HG03457 (cell line): ENCODE data around the gene CCDC170.

Source experiments
- ATAC-seq: cut with Tn5 transposase; IDR thresholded peaks from one replicate; pipeline ENCODE4 v1.9.1; 2021; ENCODE audit warnings: moderate number of reproducible peaks; ENCODE audit not compliant: unreplicated experiment

CCDC170 gene

DNA sequence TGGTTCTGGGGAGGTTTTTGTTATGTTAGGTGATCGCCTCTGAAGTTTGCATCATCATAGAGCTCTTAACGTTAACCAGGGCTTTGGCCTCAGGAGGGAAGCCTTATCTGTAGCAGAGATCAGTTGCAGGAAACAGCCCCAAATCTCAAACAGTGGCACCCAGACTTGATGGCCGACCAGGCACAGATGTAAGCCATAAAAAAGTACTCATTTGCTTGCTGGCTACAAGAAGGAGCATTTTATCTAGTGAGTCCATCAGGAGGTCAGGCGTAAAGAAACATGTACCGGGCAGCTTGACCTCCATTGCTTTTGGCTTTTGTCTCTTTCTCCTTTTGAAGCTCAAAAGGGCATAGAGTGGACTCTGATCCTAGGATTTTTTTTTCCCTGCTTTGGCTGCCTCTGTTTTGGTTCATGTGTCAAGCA lies 122.3 kb downstream of the CCDC170 start:
- ATAC-seq, result no peak

DNA sequence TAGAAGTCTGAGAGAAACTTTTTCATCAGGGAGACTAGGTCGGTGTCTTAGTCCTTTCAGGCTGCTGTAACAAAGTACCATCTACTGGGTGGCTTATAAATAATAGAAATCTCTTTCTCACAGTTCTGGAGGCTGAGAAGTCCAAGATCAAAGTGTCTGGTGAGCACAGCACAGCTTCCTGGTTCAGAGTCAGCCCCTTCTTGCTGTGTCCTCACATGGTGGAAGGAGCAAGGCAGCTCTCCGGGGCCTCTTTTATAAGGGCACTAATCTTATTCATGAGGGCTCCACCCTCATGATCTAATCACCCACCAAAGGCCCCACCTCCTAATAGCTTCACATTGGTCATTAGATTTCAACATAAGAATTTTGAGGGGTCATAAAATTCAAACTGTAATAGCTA lies 122.8 kb downstream of the CCDC170 start:
- ATAC-seq, result no peak

DNA sequence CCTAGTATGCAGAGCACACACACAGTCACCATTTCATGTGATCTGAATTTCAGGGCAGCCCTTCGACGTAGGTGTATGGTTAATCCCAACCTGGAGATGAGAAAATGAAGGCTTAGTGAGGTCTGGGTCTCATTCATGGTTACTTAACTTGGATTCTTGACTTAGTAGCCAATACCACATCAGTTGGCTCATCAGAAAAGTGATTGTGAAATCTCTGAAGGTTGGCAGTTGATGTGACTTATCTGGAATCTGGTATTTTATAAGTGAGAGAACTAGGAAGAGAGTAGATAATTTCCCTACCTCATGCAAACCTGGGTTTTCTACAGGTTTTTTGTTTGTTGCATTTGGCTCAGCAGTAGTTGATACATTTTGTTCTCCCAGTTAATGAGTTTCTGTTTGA lies 123.7 kb downstream of the CCDC170 start:
- ATAC-seq, result no peak

DNA sequence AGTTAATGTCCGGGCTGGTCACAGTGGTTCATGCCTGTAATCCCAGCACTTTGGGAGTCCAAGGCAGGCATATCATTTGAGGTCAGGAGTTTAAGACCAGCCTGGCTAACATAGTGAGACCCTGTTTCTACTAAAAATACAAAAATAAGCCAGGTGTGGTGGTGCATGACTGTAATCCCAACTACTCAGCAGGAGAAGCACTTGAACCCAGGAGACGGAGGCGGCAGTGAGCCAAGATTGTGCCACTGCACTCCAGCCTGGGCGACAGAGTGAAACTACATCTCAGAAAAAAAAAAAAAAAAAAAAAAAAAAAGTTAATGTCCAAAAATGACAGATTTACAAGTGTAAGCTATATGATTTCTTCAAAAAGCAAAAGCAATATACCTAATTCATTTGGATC lies 124.9 kb downstream of the CCDC170 start:
- ATAC-seq, result no peak

DNA sequence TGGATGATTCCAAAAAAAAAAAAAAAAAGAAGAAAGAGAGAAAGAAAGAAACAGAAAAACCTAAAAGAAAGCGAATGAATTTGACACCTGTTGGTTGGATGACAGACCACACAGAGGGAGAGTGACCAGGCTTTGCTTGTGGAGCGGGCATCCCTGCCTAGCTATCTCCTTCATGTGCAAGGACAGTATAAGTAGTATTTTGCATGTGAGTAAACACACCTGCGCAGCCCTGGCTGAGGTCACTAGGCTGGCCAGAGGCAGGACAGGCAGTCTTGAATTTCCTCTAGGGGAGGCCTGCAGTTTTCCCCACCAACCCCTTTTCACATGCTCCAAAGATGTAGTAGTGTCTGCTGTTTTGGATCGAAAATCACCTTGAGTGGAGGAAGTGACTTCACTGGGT lies 126.4 kb downstream of the CCDC170 start:
- no peak for ATAC-seq

DNA sequence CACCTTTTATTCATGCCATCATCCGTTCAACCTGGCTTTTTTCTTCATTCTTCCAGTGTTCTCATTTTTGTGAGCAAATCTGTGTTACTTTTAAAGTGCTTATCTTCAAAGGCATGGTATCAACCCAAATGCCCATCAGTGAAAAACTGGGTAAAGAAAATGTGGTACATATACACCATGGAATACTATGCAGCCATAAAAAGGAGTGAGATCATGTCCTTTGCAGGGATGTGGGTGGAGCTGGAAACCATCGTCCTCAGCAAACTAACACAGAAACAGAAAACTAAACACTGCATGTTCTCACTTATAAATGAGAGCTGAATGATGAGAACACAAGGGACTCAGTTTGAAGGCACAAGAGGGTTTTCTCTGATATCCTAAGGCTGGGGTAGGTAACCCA lies 130.3 kb downstream of the CCDC170 start:
- no peak for ATAC-seq

DNA sequence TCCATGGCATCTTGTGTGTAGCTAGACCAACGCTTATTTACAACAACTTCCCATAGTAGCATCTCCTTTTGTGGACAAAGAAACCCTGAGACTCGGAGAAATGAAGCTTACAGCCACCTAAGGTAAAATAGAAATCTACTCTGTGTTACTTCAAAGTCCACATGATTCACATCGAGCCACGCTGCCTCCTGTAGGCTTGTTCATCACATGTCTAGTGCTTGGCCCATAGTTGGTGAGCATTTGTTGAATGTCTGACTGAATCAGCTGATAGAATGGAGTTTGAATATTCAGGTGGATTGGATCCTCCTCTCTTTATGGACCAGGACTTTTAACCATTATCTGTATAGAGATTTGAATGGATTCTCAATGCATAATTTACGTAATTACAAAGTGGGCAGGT lies 130.7 kb downstream of the CCDC170 start:
- no peak for ATAC-seq

DNA sequence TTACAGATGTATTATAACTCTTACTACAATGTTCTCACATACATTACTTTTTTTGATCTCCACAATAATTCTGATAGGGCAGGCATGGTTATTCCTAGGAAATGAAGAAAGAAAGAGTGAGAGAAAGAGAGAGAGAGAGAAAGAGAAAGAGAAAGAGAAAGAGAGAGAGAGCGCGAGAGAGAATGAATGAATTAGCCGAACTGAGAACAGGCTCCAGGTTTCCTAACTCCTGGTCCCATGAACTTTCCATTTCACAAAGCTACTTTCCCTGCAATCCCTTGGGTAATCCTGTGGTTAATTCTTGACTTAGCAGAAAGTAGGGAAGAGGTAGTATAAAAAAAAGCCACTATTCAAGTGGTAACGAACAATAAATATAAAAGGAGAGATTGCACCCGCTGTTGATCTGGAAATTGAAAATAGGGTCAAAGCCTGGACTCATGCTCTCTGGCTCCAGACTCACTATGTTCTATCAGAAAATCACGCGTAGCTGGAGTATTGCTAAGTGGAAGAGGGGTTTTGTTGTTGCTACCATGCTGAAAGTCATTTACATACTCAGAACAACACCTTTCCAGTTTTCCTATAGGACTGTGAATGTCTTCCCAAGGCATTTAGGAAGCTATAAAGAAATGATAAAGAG lies 131.2 kb downstream of the CCDC170 start:
- no peak for ATAC-seq

DNA sequence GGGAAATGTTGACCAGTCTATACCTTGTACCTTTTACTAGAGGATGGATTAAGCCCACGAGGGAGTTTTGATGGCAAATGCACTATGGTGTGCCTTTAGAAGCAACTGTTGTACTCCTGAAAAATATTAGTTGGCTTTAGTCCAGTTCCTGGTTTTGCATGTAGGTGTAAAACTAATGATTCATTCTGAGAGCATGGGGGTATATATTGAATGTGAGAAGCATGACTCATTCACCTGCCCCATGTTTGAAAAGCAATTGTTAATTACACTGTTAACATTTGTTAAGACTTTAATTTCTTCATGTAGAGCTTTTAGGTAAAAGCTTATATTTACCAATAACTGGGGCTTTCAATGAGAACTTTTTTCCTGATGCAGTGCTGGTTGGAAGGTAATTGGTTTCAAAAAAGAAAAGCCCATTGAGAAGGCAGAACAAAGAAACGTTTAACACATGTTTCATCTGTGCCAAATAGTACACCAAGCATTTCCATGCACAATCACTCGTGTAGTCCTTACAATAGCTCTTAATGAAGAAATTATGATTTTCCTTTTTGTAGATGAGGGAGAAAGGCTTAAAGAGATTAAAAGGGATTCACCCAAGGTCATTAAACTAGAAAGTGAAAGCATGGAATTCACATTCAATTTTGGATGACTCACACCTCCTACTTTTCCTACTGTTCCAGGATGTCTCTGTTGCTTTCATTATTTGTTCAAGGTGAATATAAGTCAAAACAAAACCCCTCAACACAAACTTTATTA lies 134.1 kb downstream of the CCDC170 start:
- no peak for ATAC-seq

DNA sequence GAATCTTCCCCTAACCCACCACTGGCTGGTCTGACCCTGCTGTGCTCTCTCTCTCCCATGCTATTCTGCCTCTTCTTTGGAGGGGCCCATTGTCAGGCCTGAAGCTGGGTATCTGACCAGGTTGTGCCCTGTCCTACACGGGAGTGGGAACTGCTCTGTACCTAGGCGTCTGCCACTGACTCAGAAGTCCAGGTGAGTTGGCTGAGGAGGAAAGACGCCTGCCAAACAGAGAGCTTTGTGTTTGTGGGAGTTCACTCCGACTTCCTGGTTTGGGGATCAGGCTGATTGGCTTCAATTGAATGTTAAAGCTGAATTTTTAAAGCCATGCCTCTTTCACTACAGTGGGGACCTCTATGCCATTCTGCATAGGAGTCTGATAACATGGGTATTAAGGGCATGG lies 136.0 kb downstream of the CCDC170 start:
- no peak for ATAC-seq

DNA sequence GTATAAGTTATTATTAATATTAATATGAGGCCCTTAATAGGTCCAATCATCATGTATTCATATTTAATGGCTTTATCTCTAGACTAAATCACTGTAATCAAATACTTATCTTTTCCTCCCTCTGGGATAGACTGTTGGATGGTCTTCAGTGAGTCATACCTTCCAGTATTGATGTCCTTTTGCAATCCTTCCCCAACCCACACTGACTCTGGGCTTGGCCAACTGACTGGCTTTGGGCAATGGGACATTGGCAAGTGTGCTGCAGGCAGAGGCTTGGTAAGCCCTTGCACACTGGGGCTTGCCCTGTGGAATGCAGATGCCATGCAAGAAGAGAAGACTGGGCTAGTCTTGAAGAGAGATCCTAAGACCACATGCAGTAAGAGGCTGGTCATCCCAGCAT lies 136.6 kb downstream of the CCDC170 start:
- no peak for ATAC-seq

DNA sequence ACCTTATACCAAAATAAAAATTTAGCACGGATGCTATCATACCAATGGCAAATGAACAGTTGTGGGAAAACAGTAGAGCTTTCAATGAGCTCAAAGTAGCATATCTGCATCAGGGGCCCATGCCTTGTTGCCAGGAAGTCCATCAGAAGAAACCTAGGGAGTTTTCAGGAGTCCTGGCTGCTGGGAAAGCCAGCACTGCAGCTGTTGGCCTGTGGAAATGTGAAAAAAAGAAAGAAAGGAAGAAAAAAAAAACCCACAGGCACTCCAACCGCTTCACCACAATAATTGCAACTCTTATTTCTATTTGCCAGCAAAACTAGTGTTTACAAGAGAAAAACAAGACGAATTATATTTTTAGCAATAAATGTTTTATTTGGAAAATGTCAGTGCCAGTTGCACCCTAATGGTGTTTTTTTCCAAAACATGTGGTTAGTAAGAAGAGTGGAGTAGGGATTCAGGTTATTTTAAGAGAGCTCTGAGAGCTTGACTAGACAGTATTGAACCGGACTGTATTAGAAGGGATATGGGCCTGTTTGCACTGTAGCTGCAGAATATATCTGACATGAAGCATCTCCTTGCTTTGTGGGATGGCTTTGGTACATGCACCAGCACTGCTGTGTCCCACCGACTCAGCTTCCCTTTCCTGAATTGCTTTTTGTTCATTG lies 137.3 kb downstream of the CCDC170 start:
- no peak for ATAC-seq

DNA sequence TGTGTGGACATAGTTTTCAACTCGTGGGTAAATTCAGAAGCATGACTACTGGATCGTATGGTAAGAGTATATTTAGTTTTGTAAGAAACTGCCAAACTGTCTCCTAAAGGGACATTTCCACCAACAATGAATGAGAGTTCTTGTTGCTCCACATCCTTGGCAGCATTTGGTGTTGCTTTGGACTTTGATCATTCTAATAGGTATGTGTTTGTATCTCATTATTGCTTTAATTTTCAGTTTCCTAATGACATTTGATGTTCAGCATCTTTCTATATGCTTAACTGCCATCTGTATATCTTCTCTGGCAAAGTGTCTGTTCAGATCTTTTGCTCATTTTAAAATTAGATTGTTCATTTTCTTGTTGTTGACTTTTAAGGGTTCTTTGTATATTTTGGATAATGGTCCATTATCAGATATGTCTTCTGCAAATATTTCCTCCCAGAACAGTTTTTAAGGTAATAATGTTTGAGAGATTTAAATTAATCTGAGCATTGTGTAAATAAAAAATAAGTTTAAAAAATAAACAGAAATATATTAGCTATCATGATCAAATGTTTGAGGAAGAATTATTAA lies 138.7 kb downstream of the CCDC170 start:
- ATAC-seq, result no peak

DNA sequence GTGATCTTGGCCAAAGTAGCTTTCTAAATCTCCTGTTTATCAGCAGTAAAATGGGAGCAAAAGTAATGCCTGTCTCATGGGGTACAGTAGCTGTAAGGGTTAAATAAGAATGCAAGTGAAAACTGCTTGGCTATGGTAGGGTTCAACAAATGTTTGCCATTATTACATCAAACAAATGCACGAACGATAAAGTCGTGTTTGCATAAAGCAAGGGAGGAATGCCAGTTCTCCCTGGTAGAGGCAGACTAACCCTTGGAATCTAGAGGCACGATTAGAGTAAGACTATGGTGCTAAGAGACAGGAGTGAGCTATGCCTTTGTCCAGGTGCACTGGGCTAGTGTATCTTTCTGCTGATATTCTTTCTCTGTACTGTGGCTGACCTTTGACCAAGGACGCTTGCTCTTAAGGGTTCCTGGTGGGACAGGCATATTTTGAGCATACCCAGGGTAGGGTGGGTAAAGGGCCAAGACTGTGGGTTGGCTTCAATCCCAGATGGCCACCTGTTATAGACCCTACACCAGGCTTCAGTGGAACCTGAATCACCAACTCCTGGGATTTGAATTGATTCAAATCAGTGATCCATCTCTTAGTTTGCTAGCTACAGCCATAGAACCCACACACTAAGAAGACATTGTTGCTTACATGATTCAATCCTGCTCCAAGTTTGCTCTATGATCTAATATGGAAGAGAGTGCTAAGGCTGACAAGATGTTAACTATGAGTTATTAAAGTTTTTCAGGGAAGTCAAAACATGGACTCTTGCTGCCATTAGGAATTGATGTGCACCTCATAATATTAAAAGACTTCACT lies 139.9 kb downstream of the CCDC170 start:
- no peak for ATAC-seq

DNA sequence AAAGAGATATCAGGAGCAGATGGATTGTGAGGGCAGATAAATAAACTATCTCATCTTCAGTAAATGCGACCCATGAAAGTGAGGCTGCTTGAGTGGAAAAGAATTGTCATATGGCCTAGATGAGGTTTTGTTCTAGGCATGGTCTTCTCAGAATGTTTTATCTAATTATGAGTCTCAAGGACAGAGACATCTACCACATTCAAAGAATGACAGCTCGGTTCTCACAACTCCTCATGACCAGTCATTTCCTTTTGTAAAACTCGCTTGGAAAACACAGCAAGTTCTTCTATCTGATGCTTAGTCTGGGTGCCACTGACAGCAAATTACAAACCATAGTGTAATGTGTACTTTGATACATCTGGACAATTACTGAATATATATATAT lies 140.5 kb downstream of the CCDC170 start:
- ATAC-seq, result no peak

DNA sequence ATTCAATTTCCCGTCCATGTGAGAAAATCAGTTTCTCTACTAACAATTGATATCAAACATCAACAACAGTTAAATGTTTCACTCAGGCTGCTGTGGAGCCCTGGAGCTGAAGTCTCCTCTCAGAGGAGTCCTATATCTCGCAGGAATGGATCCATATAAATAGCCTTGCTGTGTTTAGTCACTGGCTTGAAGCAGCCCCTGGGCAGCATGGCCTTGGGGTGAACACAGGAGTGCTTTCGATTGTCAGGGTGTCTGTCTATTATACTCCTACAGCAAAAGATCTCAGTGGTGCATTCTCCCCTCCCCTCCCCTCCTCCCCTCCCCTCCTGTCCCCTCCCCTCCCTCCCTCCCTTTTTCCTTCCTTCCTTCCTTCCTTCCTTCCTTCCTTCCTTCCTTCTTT lies 141.9 kb downstream of the CCDC170 start:
- ATAC-seq, result no peak

DNA sequence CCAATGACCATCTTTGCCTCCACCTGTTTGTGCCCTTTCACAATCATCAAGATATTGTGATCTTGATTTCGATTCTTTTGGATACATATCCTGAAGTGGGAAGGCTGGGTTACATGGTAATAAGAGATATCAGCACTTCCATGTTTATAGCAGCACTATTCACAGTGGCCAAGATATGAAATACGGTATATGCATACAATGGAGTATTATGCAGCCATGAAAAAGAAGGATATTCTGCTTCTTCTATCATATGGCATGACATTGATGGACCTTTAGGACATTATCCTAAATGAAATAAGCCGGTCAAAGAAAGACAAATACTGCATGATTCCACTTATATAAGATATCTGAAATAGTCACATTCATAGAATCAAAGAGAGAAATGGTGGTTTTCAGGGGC lies 144.0 kb downstream of the CCDC170 start:
- no peak for ATAC-seq

DNA sequence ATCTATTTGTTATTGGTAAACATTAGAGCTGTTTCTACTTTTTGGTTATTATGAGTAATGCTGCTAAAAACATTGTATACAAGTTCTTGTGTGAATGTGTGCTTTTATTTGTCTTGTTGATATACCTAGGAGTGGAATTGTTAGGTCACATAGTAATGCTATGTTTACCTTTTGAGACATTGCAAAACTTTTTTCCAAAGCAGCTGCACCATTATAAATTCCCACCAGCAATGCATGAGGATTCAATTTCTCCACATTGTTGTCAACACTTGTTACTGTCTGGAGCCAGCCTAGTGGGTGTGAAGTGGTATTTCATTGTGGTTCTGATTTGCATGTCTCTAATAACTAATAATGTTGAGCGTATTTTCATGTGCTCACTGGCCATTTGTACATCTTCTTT lies 145.9 kb downstream of the CCDC170 start:
- no peak for ATAC-seq

DNA sequence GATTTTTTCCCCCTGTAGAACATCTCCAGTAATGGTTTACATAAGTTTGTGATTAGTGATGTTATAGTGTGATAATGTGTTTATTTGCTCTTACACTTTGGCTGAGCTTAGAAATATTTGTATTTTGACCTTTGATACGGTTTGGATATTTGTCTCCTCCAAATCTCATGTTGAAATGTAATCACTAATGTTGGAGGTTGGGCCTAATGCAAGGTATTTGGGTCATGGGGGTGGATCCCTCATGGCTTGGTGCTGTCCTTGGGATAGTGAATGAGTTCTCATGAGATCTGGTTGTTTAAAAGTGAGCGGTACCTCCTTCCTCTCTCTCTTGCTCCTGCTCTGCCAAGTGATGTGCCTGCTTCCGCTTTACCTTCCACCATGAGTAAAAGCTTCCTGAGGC lies 147.2 kb downstream of the CCDC170 start:
- no peak for ATAC-seq

DNA sequence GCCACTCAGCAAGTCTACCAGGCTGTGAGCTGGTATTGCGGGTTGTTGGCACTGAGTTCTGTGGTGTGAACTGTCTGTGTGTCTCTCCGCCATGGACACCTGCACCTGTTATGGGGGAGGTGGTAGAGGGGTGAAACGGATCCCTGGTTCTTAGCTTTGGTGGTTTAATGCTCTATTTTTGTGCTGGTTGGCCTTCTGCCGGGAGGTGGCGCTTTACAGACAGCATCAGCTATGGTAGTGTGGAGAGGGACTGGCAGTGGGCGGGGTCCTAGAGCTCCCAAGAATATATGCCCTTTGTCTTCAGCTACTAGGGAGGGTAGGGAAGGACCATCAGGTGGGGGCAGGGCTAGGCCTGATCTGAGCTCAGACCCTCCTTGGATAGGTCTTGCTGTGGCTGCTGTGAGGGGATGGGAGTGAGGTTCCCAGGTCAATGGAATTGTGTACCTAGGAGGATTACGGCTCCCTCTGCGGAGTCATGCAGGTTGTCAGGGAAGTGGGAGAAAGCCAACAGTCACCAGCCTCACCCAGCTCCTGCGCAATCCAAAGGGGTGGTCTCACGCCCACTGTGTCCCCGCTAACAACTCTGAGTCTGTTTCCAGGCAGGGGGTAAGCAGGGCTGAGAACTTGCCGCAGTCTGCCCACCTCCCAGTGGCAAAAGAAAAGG lies 154.3 kb downstream of the CCDC170 start:
- ATAC-seq, result no peak

DNA sequence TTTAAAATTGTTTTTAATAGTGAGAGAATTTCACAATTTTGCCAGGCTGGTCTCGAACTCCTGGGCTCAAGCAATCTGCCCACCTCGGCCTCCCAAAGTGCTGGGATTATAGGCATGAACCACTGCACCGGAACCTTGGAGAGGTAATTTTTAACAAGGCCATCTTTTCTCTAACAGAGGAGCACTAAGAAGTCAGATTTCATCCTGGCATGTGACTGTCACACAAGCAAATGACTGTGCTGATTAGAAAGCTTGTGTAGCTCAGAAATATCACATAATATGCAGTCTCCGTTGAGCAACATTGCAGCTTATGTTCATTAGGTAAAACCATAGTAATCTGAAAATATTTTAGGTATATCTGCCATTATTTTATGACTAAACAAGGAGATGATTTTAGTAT lies 156.0 kb downstream of the CCDC170 start:
- no peak for ATAC-seq
